Measurements from ENCODE around the gene USP46. TPM values are rescaled to one million over a fixed set of nuclear protein-coding genes. Genes with fewer than 3 reads are reported as not detected.

USP46 gene
- total and polyA plus RNA-seq, 4 donors, result 4.8 to 24.1 (median 14.5) TPM

- ATAC-seq (ENCODE audit: low FRiP score) (no peak), DNase-seq (no peak)
- no peaks in the 10 kb centered on the region for H3K27me3 ChIP-seq (ENCODE audit: control insufficient read depth in 1 of 2, insufficient read depth in 2 of 2, low read length in 1 of 2)
- intact Hi-C loops (cut with DNase I), result no loop called here
- peaks cover 0 to 3% of the 10 kb centered on the region in 2 donors for H3K36me3 ChIP-seq (ENCODE audit: control insufficient read depth in 1 of 2, insufficient read depth in 2 of 2, low read length in 1 of 2)
- WGBS, 2 donors, result 95 to 97% methylated on average over 3 of the region's 3 CpGs
- H3K27ac ChIP-seq (ENCODE audit: low read depth in 1 of 2, low read length in 2 of 2), result no peak overlapping the region
- no peaks in the 10 kb centered on the region for H3K9me3 ChIP-seq (ENCODE audit: control insufficient read depth, low read length)
- H3K4me3 ChIP-seq (ENCODE audit: low read length in 2 of 2), result no peak overlapping the region
- peaks cover 8 to 11% of the 10 kb centered on the region in 2 donors for H3K4me1 ChIP-seq (ENCODE audit: control insufficient read depth in 1 of 2, insufficient read depth in 2 of 2, low read length in 2 of 2)
Observed at GRCh38 chr4:52622564-52622963, 36.5 kb downstream of the USP46 start.

GRCh38 chr4:52621567-52621966 lies 37.5 kb downstream of the USP46 start:
- intact Hi-C loops (cut with DNase I), result no loop called here
- Histone ChIP-seq H3K27me3 (ENCODE audit: control insufficient read depth in 1 of 2, insufficient read depth in 2 of 2, low read length in 1 of 2) (no peaks in the 10 kb centered on the region), H3K4me1 (ENCODE audit: control insufficient read depth in 1 of 2, insufficient read depth in 2 of 2, low read length in 2 of 2) (peaks cover 8 to 11% of the 10 kb centered on the region in 2 donors), H3K9me3 (ENCODE audit: control insufficient read depth, low read length) (no peaks in the 10 kb centered on the region), H3K27ac (ENCODE audit: low read depth in 1 of 2, low read length in 2 of 2) (no peak overlapping the region), H3K4me3 (ENCODE audit: low read length in 2 of 2) (no peak overlapping the region), H3K36me3 (ENCODE audit: control insufficient read depth in 1 of 2, insufficient read depth in 2 of 2, low read length in 1 of 2) (peaks cover 0 to 3% of the 10 kb centered on the region in 2 donors)
- WGBS, 2 donors, result 97 to 98% methylated on average over 2 of the region's 2 CpGs
- no peak for ATAC-seq (ENCODE audit: low FRiP score)
- DNase-seq, result no peak

GRCh38 chr4:52619591-52619931 lies 39.5 kb downstream of the USP46 start:
- WGBS, 2 donors, result 17 to 18% methylated on average over 2 of the region's 2 CpGs
- no peaks in the 10 kb centered on the region for H3K27me3 ChIP-seq (ENCODE audit: control insufficient read depth in 1 of 2, insufficient read depth in 2 of 2, low read length in 1 of 2)
- DNase-seq (no peak), ATAC-seq (ENCODE audit: low FRiP score) (no peak)
- H3K4me1 ChIP-seq (ENCODE audit: control insufficient read depth in 1 of 2, insufficient read depth in 2 of 2, low read length in 2 of 2), result peaks cover 8 to 10% of the 10 kb centered on the region in 2 donors
- H3K36me3 ChIP-seq (ENCODE audit: control insufficient read depth in 1 of 2, insufficient read depth in 2 of 2, low read length in 1 of 2), result no peaks in the 10 kb centered on the region
- intact Hi-C loops (cut with DNase I), result no loop called here
- no peak overlapping the region for H3K27ac ChIP-seq (ENCODE audit: low read depth in 1 of 2, low read length in 2 of 2)
- no peaks in the 10 kb centered on the region for H3K9me3 ChIP-seq (ENCODE audit: control insufficient read depth, low read length)
- H3K4me3 ChIP-seq (ENCODE audit: low read length in 2 of 2), result no peak overlapping the region

- Histone ChIP-seq H3K27me3 (ENCODE audit: control insufficient read depth in 1 of 2, insufficient read depth in 2 of 2, low read length in 1 of 2) (no peaks in the 10 kb centered on the region), H3K36me3 (ENCODE audit: control insufficient read depth in 1 of 2, insufficient read depth in 2 of 2, low read length in 1 of 2) (no peaks in the 10 kb centered on the region), H3K4me1 (ENCODE audit: control insufficient read depth in 1 of 2, insufficient read depth in 2 of 2, low read length in 2 of 2) (peaks cover 8 to 9% of the 10 kb centered on the region in 2 donors), H3K27ac (ENCODE audit: low read depth in 1 of 2, low read length in 2 of 2) (no peak overlapping the region), H3K4me3 (ENCODE audit: low read length in 2 of 2) (no peak overlapping the region), H3K9me3 (ENCODE audit: control insufficient read depth, low read length) (no peaks in the 10 kb centered on the region)
- 25 to 38% methylated on average over 3 of the region's 3 CpGs for WGBS, 2 donors
- intact Hi-C loops (cut with DNase I), result no loop called here
- ATAC-seq (ENCODE audit: low FRiP score) (no peak), DNase-seq (no peak)
Observed at GRCh38 chr4:52618795-52619590, 40.1 kb downstream of the USP46 start.

GRCh38 chr4:52617336-52618020 lies 41.6 kb downstream of the USP46 start:
- Histone ChIP-seq H3K27ac (ENCODE audit: low read depth in 1 of 2, low read length in 2 of 2) (no peak overlapping the region), H3K4me1 (ENCODE audit: control insufficient read depth in 1 of 2, insufficient read depth in 2 of 2, low read length in 2 of 2) (peaks cover 7 to 8% of the 10 kb centered on the region in 2 donors), H3K27me3 (ENCODE audit: control insufficient read depth in 1 of 2, insufficient read depth in 2 of 2, low read length in 1 of 2) (no peaks in the 10 kb centered on the region), H3K9me3 (ENCODE audit: control insufficient read depth, low read length) (no peaks in the 10 kb centered on the region), H3K36me3 (ENCODE audit: control insufficient read depth in 1 of 2, insufficient read depth in 2 of 2, low read length in 1 of 2) (no peaks in the 10 kb centered on the region), H3K4me3 (ENCODE audit: low read length in 2 of 2) (no peak overlapping the region)
- intact Hi-C loops (cut with DNase I), result no loop called here
- no peak for ATAC-seq (ENCODE audit: low FRiP score)
- DNase-seq, result no peak
- 80% methylated on average over 3 of the region's 3 CpGs for WGBS, 2 donors

GRCh38 chr4:52614241-52614640 lies 44.9 kb downstream of the USP46 start:
- intact Hi-C loops (cut with DNase I), result no loop called here
- DNase-seq (no peak), ATAC-seq (ENCODE audit: low FRiP score) (no peak)
- H3K4me3 ChIP-seq (ENCODE audit: low read length in 2 of 2), result no peak overlapping the region
- H3K4me1 ChIP-seq (ENCODE audit: control insufficient read depth in 1 of 2, insufficient read depth in 2 of 2, low read length in 2 of 2), result peaks cover 5 to 6% of the 10 kb centered on the region in 2 donors
- no peaks in the 10 kb centered on the region for H3K9me3 ChIP-seq (ENCODE audit: control insufficient read depth, low read length)
- no peak overlapping the region for H3K27ac ChIP-seq (ENCODE audit: low read depth in 1 of 2, low read length in 2 of 2)
- H3K36me3 ChIP-seq (ENCODE audit: control insufficient read depth in 1 of 2, insufficient read depth in 2 of 2, low read length in 1 of 2), result peaks cover 0 to 5% of the 10 kb centered on the region in 2 donors
- no peaks in the 10 kb centered on the region for H3K27me3 ChIP-seq (ENCODE audit: control insufficient read depth in 1 of 2, insufficient read depth in 2 of 2, low read length in 1 of 2)
- WGBS, 2 donors, result 68 to 85% methylated on average over 1 of the region's 1 CpG

- H3K4me3 ChIP-seq (ENCODE audit: low read length in 2 of 2), result no peak overlapping the region
- H3K9me3 ChIP-seq (ENCODE audit: control insufficient read depth, low read length), result no peaks in the 10 kb centered on the region
- peaks cover 0 to 5% of the 10 kb centered on the region in 2 donors for H3K36me3 ChIP-seq (ENCODE audit: control insufficient read depth in 1 of 2, insufficient read depth in 2 of 2, low read length in 1 of 2)
- no peaks in the 10 kb centered on the region for H3K27me3 ChIP-seq (ENCODE audit: control insufficient read depth in 1 of 2, insufficient read depth in 2 of 2, low read length in 1 of 2)
- no peak for ATAC-seq (ENCODE audit: low FRiP score)
- intact Hi-C loops (cut with DNase I), result no loop called here
- no peak for DNase-seq
- no peaks in the 10 kb centered on the region for H3K4me1 ChIP-seq (ENCODE audit: control insufficient read depth in 1 of 2, insufficient read depth in 2 of 2, low read length in 2 of 2)
- no peak overlapping the region for H3K27ac ChIP-seq (ENCODE audit: low read depth in 1 of 2, low read length in 2 of 2)
- WGBS, 2 donors, result 82 to 89% methylated on average over 1 of the region's 1 CpG
Observed at GRCh38 chr4:52612341-52612740, 46.8 kb downstream of the USP46 start.

- Histone ChIP-seq H3K27me3 (ENCODE audit: control insufficient read depth in 1 of 2, insufficient read depth in 2 of 2, low read length in 1 of 2) (no peaks in the 10 kb centered on the region), H3K9me3 (ENCODE audit: control insufficient read depth, low read length) (no peaks in the 10 kb centered on the region), H3K4me3 (ENCODE audit: low read length in 2 of 2) (no peak overlapping the region), H3K4me1 (ENCODE audit: control insufficient read depth in 1 of 2, insufficient read depth in 2 of 2, low read length in 2 of 2) (no peaks in the 10 kb centered on the region), H3K36me3 (ENCODE audit: control insufficient read depth in 1 of 2, insufficient read depth in 2 of 2, low read length in 1 of 2) (peaks cover 0 to 5% of the 10 kb centered on the region in 2 donors), H3K27ac (ENCODE audit: low read depth in 1 of 2, low read length in 2 of 2) (no peak overlapping the region)
- DNase-seq, result no peak
- WGBS, 2 donors, result 84 to 88% methylated on average over 6 of the region's 6 CpGs
- intact Hi-C loops (cut with DNase I), result no loop called here
- no peak for ATAC-seq (ENCODE audit: low FRiP score)
Observed at GRCh38 chr4:52611030-52611555, 48.0 kb downstream of the USP46 start.
